Measurements from ENCODE around the gene S100A5. TPM values are rescaled to one million over a fixed set of nuclear protein-coding genes. Genes with fewer than 3 reads are reported as not detected.
"Not testable (repeated sequence)": the region's sequence is repeated elsewhere in the genome, so short reads cannot be mapped to it uniquely, and the experiment has no call there.

The S100A5 gene
- total RNA-seq, 1 donor from 2014 or later = not detected

DNA sequence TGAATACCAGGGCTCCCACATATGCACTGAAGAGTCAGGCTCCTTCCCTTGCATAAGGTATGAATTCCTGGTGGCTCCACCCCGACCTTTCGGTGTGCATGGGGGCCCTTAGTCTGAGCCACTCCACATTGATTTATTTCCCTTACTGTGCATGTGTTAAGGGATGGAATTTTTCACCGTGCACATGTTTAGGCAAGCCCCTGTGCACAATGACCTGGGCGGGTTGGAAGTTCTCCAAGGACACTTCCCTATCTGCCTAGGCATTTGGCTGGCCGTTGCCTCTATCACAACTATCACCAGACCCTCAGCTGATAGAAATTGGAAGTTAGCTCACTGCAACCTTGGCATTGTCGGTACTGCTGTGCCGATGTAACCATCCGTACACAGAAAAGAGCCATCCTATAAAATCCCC lies 14.6 kb downstream of the S100A5 start:
- Histone ChIP-seq H3K9ac (ENCODE audit: low read depth in 1 of 3, low read length in 3 of 3) (no peak overlapping the region), H3K4me1 (ENCODE audit: control insufficient read depth in 3 of 3, insufficient read depth in 3 of 3, low read length in 3 of 3) (peaks cover 0 to 3% (median 0%) of the 10 kb centered on the region in 3 donors), H3K27ac (ENCODE audit: low read depth, low read length) (no peak overlapping the region), H3K27me3 (ENCODE audit: control insufficient read depth in 3 of 3, insufficient read depth in 3 of 3, low read length in 3 of 3) (no peaks in the 10 kb centered on the region), H3K36me3 (ENCODE audit: control insufficient read depth in 3 of 3, insufficient read depth in 3 of 3, low read length in 3 of 3) (no peaks in the 10 kb centered on the region), H3K4me3 (ENCODE audit: low read length in 3 of 3) (no peak overlapping the region), H3K9me3 (ENCODE audit: control insufficient read depth in 3 of 3, low read length in 3 of 3) (no peaks in the 10 kb centered on the region)

- no peak overlapping the region for H3K27ac ChIP-seq (ENCODE audit: low read depth, low read length)
- H3K36me3 ChIP-seq (ENCODE audit: control insufficient read depth in 3 of 3, insufficient read depth in 3 of 3, low read length in 3 of 3) = no peaks in the 10 kb centered on the region
- no peaks in the 10 kb centered on the region for H3K9me3 ChIP-seq (ENCODE audit: control insufficient read depth in 3 of 3, low read length in 3 of 3)
These were observed 15.5 kb downstream of the S100A5 start for GRCh38 chr1:153525088-153525728.

GRCh38 chr1:153522353-153523048 lies 18.2 kb downstream of the S100A5 start:
- H3K36me3 ChIP-seq (ENCODE audit: control insufficient read depth in 3 of 3, insufficient read depth in 3 of 3, low read length in 3 of 3); H3K9me3 ChIP-seq (ENCODE audit: control insufficient read depth in 3 of 3, low read length in 3 of 3); H3K4me3 ChIP-seq (ENCODE audit: low read length in 3 of 3); H3K27me3 ChIP-seq (ENCODE audit: control insufficient read depth in 3 of 3, insufficient read depth in 3 of 3, low read length in 3 of 3); H3K27ac ChIP-seq (ENCODE audit: low read depth, low read length); H3K9ac ChIP-seq (ENCODE audit: low read depth in 1 of 3, low read length in 3 of 3); H3K4me1 ChIP-seq (ENCODE audit: control insufficient read depth in 3 of 3, insufficient read depth in 3 of 3, low read length in 3 of 3): not testable (repeated sequence)

More at GRCh38 chr1:153525088-153525728, 15.5 kb downstream of the S100A5 start:
- Histone ChIP-seq H3K27me3 (ENCODE audit: control insufficient read depth in 3 of 3, insufficient read depth in 3 of 3, low read length in 3 of 3) (no peaks in the 10 kb centered on the region), H3K4me3 (ENCODE audit: low read length in 3 of 3) (no peak overlapping the region), H3K9ac (ENCODE audit: low read depth in 1 of 3, low read length in 3 of 3) (no peak overlapping the region), H3K4me1 (ENCODE audit: control insufficient read depth in 3 of 3, insufficient read depth in 3 of 3, low read length in 3 of 3) (peaks cover 0 to 3% (median 0%) of the 10 kb centered on the region in 3 donors)

- not testable (repeated sequence) for H3K27ac ChIP-seq (ENCODE audit: low read depth, low read length)
These were observed 18.9 kb downstream of the S100A5 start for GRCh38 chr1:153521808-153522207.

DNA sequence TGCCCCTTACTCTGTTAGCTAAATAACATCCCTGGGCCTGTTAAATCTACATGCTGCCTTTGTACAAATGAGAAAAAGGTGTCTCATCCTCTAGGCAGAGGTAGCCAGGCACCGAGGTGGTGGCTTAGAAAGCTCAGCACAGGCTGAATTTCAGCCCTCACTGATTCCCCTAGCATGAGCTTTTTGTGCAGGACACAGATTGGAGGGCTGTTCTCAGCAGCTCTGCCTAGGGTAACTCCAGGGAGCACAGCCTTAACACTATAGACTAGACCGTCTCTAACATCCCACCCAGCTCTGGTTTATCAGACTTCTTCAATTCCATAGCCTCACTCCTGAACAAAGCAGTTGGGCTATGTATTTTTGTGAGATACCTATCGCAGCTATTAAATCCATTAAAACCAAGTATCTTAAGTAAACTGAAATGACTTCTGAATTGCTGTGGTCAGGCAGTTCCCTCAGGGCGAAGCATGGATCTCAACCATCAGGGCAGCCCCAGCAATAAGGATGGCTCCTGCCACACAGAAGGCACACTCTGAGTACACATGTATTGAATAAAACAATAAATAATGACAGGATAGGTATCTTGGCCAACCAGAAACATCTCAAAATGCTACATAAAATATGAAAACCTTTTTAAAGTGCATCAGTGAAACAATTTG lies 19.8 kb downstream of the S100A5 start:
- peaks cover 0 to 2% (median 0%) of the 10 kb centered on the region in 3 donors for H3K4me1 ChIP-seq (ENCODE audit: control insufficient read depth in 3 of 3, insufficient read depth in 3 of 3, low read length in 3 of 3)
- H3K27me3 ChIP-seq (ENCODE audit: control insufficient read depth in 3 of 3, insufficient read depth in 3 of 3, low read length in 3 of 3) = no peaks in the 10 kb centered on the region
- no peak overlapping the region for H3K27ac ChIP-seq (ENCODE audit: low read depth, low read length)
- H3K9me3 ChIP-seq (ENCODE audit: control insufficient read depth in 3 of 3, low read length in 3 of 3) = no peaks in the 10 kb centered on the region
- H3K4me3 ChIP-seq (ENCODE audit: low read length in 3 of 3) = no peak overlapping the region
- H3K36me3 ChIP-seq (ENCODE audit: control insufficient read depth in 3 of 3, insufficient read depth in 3 of 3, low read length in 3 of 3) = no peaks in the 10 kb centered on the region
- H3K9ac ChIP-seq (ENCODE audit: low read depth in 1 of 3, low read length in 3 of 3) = no peak overlapping the region

More at GRCh38 chr1:153521808-153522207, 18.9 kb downstream of the S100A5 start:
- H3K36me3 ChIP-seq (ENCODE audit: control insufficient read depth in 3 of 3, insufficient read depth in 3 of 3, low read length in 3 of 3); H3K9me3 ChIP-seq (ENCODE audit: control insufficient read depth in 3 of 3, low read length in 3 of 3); H3K27me3 ChIP-seq (ENCODE audit: control insufficient read depth in 3 of 3, insufficient read depth in 3 of 3, low read length in 3 of 3); H3K4me1 ChIP-seq (ENCODE audit: control insufficient read depth in 3 of 3, insufficient read depth in 3 of 3, low read length in 3 of 3); H3K4me3 ChIP-seq (ENCODE audit: low read length in 3 of 3); H3K9ac ChIP-seq (ENCODE audit: low read depth in 1 of 3, low read length in 3 of 3): not testable (repeated sequence)

DNA sequence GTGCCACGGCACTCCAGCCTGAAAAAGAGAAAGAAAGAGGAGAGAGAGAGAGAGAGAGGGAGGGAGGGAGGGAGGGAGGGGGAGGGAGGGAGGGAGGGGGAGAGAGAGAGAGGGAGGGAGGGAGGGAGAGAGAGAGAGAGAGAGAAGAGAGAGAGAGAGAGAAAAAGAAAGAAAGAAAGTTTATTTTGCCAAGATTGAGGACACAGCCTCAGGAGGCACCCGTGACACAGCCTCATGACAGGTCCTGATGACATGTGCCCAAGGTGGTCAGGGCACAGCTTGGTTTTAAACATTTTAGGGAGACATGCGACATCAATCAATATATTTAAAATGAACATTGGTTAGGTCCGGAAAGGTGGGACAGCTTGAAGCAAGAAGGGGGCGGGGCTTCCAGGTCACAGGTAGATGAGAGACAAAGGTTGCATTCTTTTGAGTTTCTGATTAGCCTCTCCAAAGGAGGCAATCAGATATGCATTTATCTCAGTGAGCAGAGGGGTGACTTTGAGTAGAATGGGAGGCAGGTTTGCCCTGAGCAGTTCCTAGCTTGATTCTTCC lies 20.5 kb downstream of the S100A5 start:
- H3K27ac ChIP-seq (ENCODE audit: low read depth, low read length); H3K4me3 ChIP-seq (ENCODE audit: low read length in 3 of 3); H3K36me3 ChIP-seq (ENCODE audit: control insufficient read depth in 3 of 3, insufficient read depth in 3 of 3, low read length in 3 of 3); H3K27me3 ChIP-seq (ENCODE audit: control insufficient read depth in 3 of 3, insufficient read depth in 3 of 3, low read length in 3 of 3); H3K4me1 ChIP-seq (ENCODE audit: control insufficient read depth in 3 of 3, insufficient read depth in 3 of 3, low read length in 3 of 3); H3K9me3 ChIP-seq (ENCODE audit: control insufficient read depth in 3 of 3, low read length in 3 of 3); H3K9ac ChIP-seq (ENCODE audit: low read depth in 1 of 3, low read length in 3 of 3): not testable (repeated sequence)

DNA sequence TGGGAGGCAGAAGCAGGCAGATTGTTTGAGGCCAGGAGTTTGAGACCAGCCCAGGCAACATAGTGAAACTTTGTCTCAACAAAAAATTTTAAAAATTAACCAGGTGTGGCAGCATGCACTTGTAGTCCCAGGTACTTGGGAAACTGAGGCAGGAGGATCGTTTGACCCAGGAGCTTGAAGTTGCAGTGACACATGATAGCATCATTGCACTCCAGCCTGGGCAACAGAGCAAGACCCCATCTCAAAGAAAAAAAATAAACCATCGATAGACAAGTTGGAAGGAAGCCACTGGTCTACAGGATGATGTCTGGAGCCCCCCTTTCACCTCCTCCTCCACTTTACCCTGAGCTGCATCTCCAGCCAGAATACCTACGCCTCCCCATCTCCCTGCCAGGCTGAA lies 21.5 kb downstream of the S100A5 start:
- H3K27ac ChIP-seq (ENCODE audit: low read depth, low read length) = no peak overlapping the region
- H3K4me1 ChIP-seq (ENCODE audit: control insufficient read depth in 3 of 3, insufficient read depth in 3 of 3, low read length in 3 of 3) = peaks cover 0 to 6% (median 0%) of the 10 kb centered on the region in 3 donors
- H3K9ac ChIP-seq (ENCODE audit: low read depth in 1 of 3, low read length in 3 of 3) = no peak overlapping the region
- no peak overlapping the region for H3K4me3 ChIP-seq (ENCODE audit: low read length in 3 of 3)
- H3K27me3 ChIP-seq (ENCODE audit: control insufficient read depth in 3 of 3, insufficient read depth in 3 of 3, low read length in 3 of 3) = no peaks in the 10 kb centered on the region
- H3K36me3 ChIP-seq (ENCODE audit: control insufficient read depth in 3 of 3, insufficient read depth in 3 of 3, low read length in 3 of 3) = no peaks in the 10 kb centered on the region
- H3K9me3 ChIP-seq (ENCODE audit: control insufficient read depth in 3 of 3, low read length in 3 of 3) = no peaks in the 10 kb centered on the region

- H3K9me3 ChIP-seq (ENCODE audit: control insufficient read depth in 3 of 3, low read length in 3 of 3) = no peaks in the 10 kb centered on the region
- H3K4me3 ChIP-seq (ENCODE audit: low read length in 3 of 3) = no peak overlapping the region
- H3K27me3 ChIP-seq (ENCODE audit: control insufficient read depth in 3 of 3, insufficient read depth in 3 of 3, low read length in 3 of 3) = no peaks in the 10 kb centered on the region
- no peak overlapping the region for H3K27ac ChIP-seq (ENCODE audit: low read depth, low read length)
- H3K4me1 ChIP-seq (ENCODE audit: control insufficient read depth in 3 of 3, insufficient read depth in 3 of 3, low read length in 3 of 3) = peaks cover 2 to 12% (median 4%) of the 10 kb centered on the region in 3 donors
- no peaks in the 10 kb centered on the region for H3K36me3 ChIP-seq (ENCODE audit: control insufficient read depth in 3 of 3, insufficient read depth in 3 of 3, low read length in 3 of 3)
- no peak overlapping the region for H3K9ac ChIP-seq (ENCODE audit: low read depth in 1 of 3, low read length in 3 of 3)
These were observed 25.0 kb downstream of the S100A5 start for GRCh38 chr1:153515504-153516394.

DNA sequence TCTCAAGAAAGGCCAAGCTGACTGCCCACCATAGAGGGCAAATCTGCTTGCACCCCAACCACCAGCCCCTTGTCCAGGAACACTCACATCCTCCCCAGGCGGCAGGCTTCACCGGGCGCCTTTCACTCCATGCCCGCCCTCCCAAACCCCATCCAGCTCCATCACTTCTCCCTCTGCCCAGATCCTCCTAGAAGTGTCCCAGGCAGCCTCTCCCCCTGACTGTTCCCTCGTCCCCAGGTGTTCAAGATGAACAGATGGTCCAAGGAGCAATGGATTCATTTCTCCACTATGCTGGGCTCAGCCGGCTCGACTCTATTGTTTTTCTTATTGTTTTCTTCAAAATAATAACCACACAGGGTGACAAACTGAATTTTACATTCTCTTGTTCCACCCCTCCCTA lies 27.1 kb downstream of the S100A5 start:
- H3K27ac ChIP-seq (ENCODE audit: low read depth, low read length) = no peak overlapping the region
- no peaks in the 10 kb centered on the region for H3K27me3 ChIP-seq (ENCODE audit: control insufficient read depth in 3 of 3, insufficient read depth in 3 of 3, low read length in 3 of 3)
- H3K4me1 ChIP-seq (ENCODE audit: control insufficient read depth in 3 of 3, insufficient read depth in 3 of 3, low read length in 3 of 3) = peaks cover 2 to 13% (median 5%) of the 10 kb centered on the region in 3 donors
- no peaks in the 10 kb centered on the region for H3K9me3 ChIP-seq (ENCODE audit: control insufficient read depth in 3 of 3, low read length in 3 of 3)
- no peak overlapping the region for H3K9ac ChIP-seq (ENCODE audit: low read depth in 1 of 3, low read length in 3 of 3)
- H3K4me3 ChIP-seq (ENCODE audit: low read length in 3 of 3) = no peak overlapping the region
- no peaks in the 10 kb centered on the region for H3K36me3 ChIP-seq (ENCODE audit: control insufficient read depth in 3 of 3, insufficient read depth in 3 of 3, low read length in 3 of 3)

Data from skeletal muscle tissue (tissue), 4 donors.